BJ (cell line): ENCODE measurements around the gene DHX36. TPM values are rescaled to one million over a fixed set of nuclear protein-coding genes. Genes with fewer than 3 reads are reported as not detected.

Experiments
- CTCF ChIA-PET: fragments of 350-600 bp; formaldehyde crosslinking; extraction: SDS; loops from one replicate; lab custom pipeline; 2021; ENCODE audit warnings: antibody characterized with exemption, inconsistent platforms; lab: Yijun Ruan, JAX
- POLR2A ChIA-PET: fragments of 300-600 bp; sonication (Branson Sonifier 250); formaldehyde crosslinking; extraction: SDS; loops from one replicate; lab custom pipeline; 2021; ENCODE audit warnings: antibody characterized with exemption; lab: Charles Lee
- DNase-seq: peaks from one replicate; pipeline ENCODE4 v3.0.0-alpha.2; 2011; ENCODE audit warnings: low read depth
- H3K27me3 ChIP-seq: 2 replicates; pipeline ENCODE4 v1.6.0; 2011; ENCODE audit warnings: low read length; ENCODE audit not compliant: control insufficient read depth, insufficient read depth
- H3K36me3 ChIP-seq: 2 replicates; pipeline ENCODE4 v1.5.1; 2011; ENCODE audit warnings: low read length; ENCODE audit not compliant: control insufficient read depth, insufficient read depth
- H3K4me3 ChIP-seq: 2 replicates; pipeline ENCODE4 v1.5.1; 2011; ENCODE audit warnings: low read depth, mild to moderate bottlenecking, control low read depth, low read length
- CTCF ChIP-seq: IDR thresholded peaks from 2 replicates; pipeline ENCODE4 v1.5.1; 2011; ENCODE audit warnings: low read depth, mild to moderate bottlenecking, control low read depth, inconsistent platforms, low read length, moderate library complexity; ENCODE audit not compliant: insufficient read depth
- polyA plus RNA-seq: library from polyadenylated mRNA; depleted of rRNA; stranded (reverse); fragments of >200 nt; gene quantifications from 2 replicates; pipeline ENCODE4 v1.2.3, GENCODE V29; 2011

DHX36 gene
- polyA plus RNA-seq, 1 experiment: 12.4 TPM

GRCh38 chr3:154251610-154252009, 72.7 kb downstream of the DHX36 start:
- Histone ChIP-seq H3K36me3 (peaks cover 3% of the 10 kb centered on the region), H3K4me3 (no peak overlapping the region), H3K27me3 (no peaks in the 10 kb centered on the region)
- no peak for TF ChIP-seq CTCF
- CTCF ChIA-PET: interaction anchor here (1.5 to 2.3 kb wide), 2 partner anchors 11 to 210 kb away, joined by 5 to 21 read pairs; no protein-coding TSS in a partner anchor
- no peak for DNase-seq
- POLR2A ChIA-PET: no interaction called here

GRCh38 chr3:154250291-154250690, 74.0 kb downstream of the DHX36 start:
- TF ChIP-seq CTCF: no peak
- H3K36me3 ChIP-seq: peaks cover 2% of the 10 kb centered on the region; the same call in 1 of the 2 replicates
- POLR2A ChIA-PET: no interaction called here
- CTCF ChIA-PET: no interaction called here
- no peak for DNase-seq
- no peak overlapping the region for H3K4me3 ChIP-seq
- H3K27me3 ChIP-seq: no peaks in the 10 kb centered on the region

- Histone ChIP-seq H3K27me3 (no peaks in the 10 kb centered on the region), H3K4me3 (no peak overlapping the region), H3K36me3 (peaks cover 2% of the 10 kb centered on the region; the same call in 1 of the 2 replicates)
- no peak for DNase-seq
- ChIA-PET CTCF (interaction anchor here (0.6 kb wide), 1 partner anchor 232 kb away, joined by 3 read pairs; no protein-coding TSS in a partner anchor), POLR2A (no interaction called here)
- TF ChIP-seq CTCF: no peak
Measured at GRCh38 chr3:154247806-154248415, 76.4 kb downstream of the DHX36 start.

- ChIA-PET CTCF (interaction anchor here (0.8 kb wide), 1 partner anchor 9 kb away, joined by 3 read pairs; no protein-coding TSS in a partner anchor), POLR2A (no interaction called here)
- H3K27me3 ChIP-seq: no peaks in the 10 kb centered on the region
- peaks cover 2% of the 10 kb centered on the region; the same call in 1 of the 2 replicates for H3K36me3 ChIP-seq
- DNase-seq: no peak
- no peak overlapping the region for H3K4me3 ChIP-seq
- no peak for TF ChIP-seq CTCF
Measured at GRCh38 chr3:154244644-154245043, 79.6 kb downstream of the DHX36 start.

- no peak overlapping the region for H3K4me3 ChIP-seq
- TF ChIP-seq CTCF: no peak
- H3K36me3 ChIP-seq: no peaks in the 10 kb centered on the region
- CTCF ChIA-PET: interaction anchor here (0.6 kb wide), 1 partner anchor 10 kb away, joined by 3 read pairs; no protein-coding TSS in a partner anchor
- POLR2A ChIA-PET: no interaction called here
- no peaks in the 10 kb centered on the region for H3K27me3 ChIP-seq
- DNase-seq: no peak
Measured at GRCh38 chr3:154243353-154243752, 80.9 kb downstream of the DHX36 start.
